Activated CD8-positive, alpha-beta T cell treated with anti-CD3 and anti-CD28 coated beads for 36 hours (primary cell): ENCODE measurements around the gene CALML3. TPM values are rescaled to one million over a fixed set of nuclear protein-coding genes. Genes with fewer than 3 reads are reported as not detected.

Experiments
- ATAC-seq: fragments of 200-7000 bp; cut with Tn5 transposase; one replicate; pipeline ENCODE4 v1.10.0; 2021; ENCODE audit warnings: mild to moderate bottlenecking, moderate library complexity
- CTCF ChIA-PET: fragments of 350-600 bp; sonication (Branson Sonifier 250); formaldehyde crosslinking; loops from one replicate; lab custom pipeline; 2021; ENCODE audit warnings: antibody characterized with exemption; lab: Charles Lee
- POLR2A ChIA-PET: fragments of 350-600 bp; sonication (Branson Sonifier 250); formaldehyde crosslinking; loops from one replicate; lab custom pipeline; 2021; ENCODE audit warnings: antibody characterized with exemption; lab: Charles Lee
- DNase-seq: peaks from one replicate; pipeline ENCODE4 v3.0.0-alpha.2; 2020
- H3K27ac Mint-ChIP-seq: one replicate; pipeline ENCODE4 v1.8.0; 2021; ENCODE audit warnings: mild to moderate bottlenecking, mixed read lengths
- H3K27me3 Mint-ChIP-seq: one replicate; pipeline ENCODE4 v1.8.0; 2021; ENCODE audit warnings: mixed read lengths
- H3K36me3 Mint-ChIP-seq: one replicate; pipeline ENCODE4 v1.8.0; 2021; ENCODE audit warnings: low read depth, mixed read lengths
- H3K4me1 Mint-ChIP-seq: one replicate; pipeline ENCODE4 v1.8.0; 2021; ENCODE audit warnings: low read depth, mixed read lengths
- H3K4me3 Mint-ChIP-seq: one replicate; pipeline ENCODE4 v1.8.0; 2021; ENCODE audit warnings: mild to moderate bottlenecking, moderate library complexity, mixed read lengths
- H3K9me3 Mint-ChIP-seq: one replicate; pipeline ENCODE4 v1.8.0; 2021; ENCODE audit warnings: mixed read lengths
- intact Hi-C: fragments of 100-400 bp; cut with micrococcal nuclease; formaldehyde crosslinking; loops from one replicate; pipeline ENCODE4 v1.10.0; 2022
- total RNA-seq, 2 experiments: library from RNA; stranded (reverse); gene quantifications; one replicate each; pipeline ENCODE4 v1.2.3, GENCODE V29; 2021
- TF ChIP-seq, protein P1 (sequence below): fragments of 200-600 bp; IDR thresholded peaks from one replicate; pipeline ENCODE4 v1.8.0; 2022; ENCODE audit warnings: antibody characterized with exemption, mild to moderate bottlenecking

Gene CALML3
- total RNA-seq, 2 experiments from 2014 or later: not detected

- CTCF ChIA-PET: no interaction called here
- H3K36me3 Mint-ChIP-seq: no peaks in the 10 kb centered on the region
Measured at GRCh38 chr10:5545011-5545410, 20.2 kb downstream of the CALML3 start.

GRCh38 chr10:5545426-5545777 lies 20.6 kb downstream of the CALML3 start:
- no peaks in the 10 kb centered on the region for H3K27me3 Mint-ChIP-seq
- DNase-seq: no peak
- H3K4me3 Mint-ChIP-seq: no peak overlapping the region
- ChIA-PET POLR2A (interaction anchor here (0.5 kb wide), 1 partner anchor 567 kb away, joined by 3 read pairs; no protein-coding TSS in a partner anchor), CTCF (no interaction called here)
- H3K36me3 Mint-ChIP-seq: no peaks in the 10 kb centered on the region
- intact Hi-C loops: no loop called here
- TF ChIP-seq, protein P1, sequence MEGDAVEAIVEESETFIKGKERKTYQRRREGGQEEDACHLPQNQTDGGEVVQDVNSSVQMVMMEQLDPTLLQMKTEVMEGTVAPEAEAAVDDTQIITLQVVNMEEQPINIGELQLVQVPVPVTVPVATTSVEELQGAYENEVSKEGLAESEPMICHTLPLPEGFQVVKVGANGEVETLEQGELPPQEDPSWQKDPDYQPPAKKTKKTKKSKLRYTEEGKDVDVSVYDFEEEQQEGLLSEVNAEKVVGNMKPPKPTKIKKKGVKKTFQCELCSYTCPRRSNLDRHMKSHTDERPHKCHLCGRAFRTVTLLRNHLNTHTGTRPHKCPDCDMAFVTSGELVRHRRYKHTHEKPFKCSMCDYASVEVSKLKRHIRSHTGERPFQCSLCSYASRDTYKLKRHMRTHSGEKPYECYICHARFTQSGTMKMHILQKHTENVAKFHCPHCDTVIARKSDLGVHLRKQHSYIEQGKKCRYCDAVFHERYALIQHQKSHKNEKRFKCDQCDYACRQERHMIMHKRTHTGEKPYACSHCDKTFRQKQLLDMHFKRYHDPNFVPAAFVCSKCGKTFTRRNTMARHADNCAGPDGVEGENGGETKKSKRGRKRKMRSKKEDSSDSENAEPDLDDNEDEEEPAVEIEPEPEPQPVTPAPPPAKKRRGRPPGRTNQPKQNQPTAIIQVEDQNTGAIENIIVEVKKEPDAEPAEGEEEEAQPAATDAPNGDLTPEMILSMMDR: no peak
- no peak overlapping the region for H3K27ac Mint-ChIP-seq
- no peak for ATAC-seq
- peaks cover 4% of the 10 kb centered on the region for H3K4me1 Mint-ChIP-seq
- H3K9me3 Mint-ChIP-seq: peaks cover 8% of the 10 kb centered on the region

More at GRCh38 chr10:5545011-5545410, 20.2 kb downstream of the CALML3 start:
- no peak for ATAC-seq
- intact Hi-C loops: no loop called here
- no peaks in the 10 kb centered on the region for H3K27me3 Mint-ChIP-seq
- TF ChIP-seq, protein P1: no peak
- peaks cover 2% of the 10 kb centered on the region for H3K4me1 Mint-ChIP-seq
- POLR2A ChIA-PET: interaction anchor here (0.5 kb wide), 1 partner anchor 568 kb away, joined by 3 read pairs; no protein-coding TSS in a partner anchor
- no peak overlapping the region for H3K27ac Mint-ChIP-seq
- H3K9me3 Mint-ChIP-seq: peaks cover 8% of the 10 kb centered on the region
- no peak for DNase-seq
- H3K4me3 Mint-ChIP-seq: no peak overlapping the region

DNA sequence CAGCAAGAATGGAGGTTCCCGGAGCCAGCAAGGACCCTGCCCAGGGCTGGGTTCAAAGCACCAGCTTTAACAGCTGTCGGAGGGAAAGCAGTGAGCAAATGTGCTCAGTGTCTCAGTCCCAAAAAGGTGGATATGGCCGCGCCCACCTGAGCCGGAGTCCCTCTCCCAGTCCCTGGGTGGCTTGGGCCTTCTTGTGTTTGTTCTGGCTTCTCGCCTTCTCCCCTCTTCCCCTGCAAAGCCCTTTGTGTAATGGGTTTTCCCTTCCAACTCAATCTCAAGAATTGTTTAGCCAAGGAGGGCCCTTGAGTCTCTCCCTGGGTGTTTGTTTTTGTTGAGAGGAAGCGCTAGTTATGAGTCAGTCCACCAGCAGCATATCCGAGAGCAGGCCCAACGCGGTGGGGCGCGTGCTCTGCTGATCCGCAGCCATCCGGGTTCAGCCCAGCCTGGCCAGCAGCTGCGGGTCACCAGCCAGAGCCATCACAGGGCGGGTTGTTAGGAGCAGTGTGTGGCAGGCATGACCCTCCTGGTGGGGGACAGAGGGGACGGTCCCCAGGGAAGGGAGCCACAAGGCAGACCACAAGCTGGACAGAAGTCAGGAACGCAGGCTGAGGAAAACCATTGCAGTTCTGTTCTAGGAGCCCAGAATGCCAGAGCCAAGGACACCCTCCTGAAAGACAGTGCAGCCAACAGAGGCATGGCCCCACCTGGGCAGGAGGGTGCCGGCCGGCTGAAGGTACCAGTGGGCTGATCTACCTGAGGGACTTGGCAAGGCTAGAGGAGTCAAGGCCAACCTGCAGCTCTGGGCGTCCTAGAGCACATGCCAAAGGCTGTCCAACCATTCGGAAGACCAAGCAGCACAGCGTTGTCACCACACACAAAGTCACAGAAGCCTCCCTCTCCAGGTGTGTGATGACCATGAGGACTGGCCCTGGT lies 21.3 kb downstream of the CALML3 start:
- H3K36me3 Mint-ChIP-seq: no peaks in the 10 kb centered on the region
- no peaks in the 10 kb centered on the region for H3K27me3 Mint-ChIP-seq
- DNase-seq (no peak), ATAC-seq (no peak)
- CTCF ChIA-PET: no interaction called here
- H3K27ac Mint-ChIP-seq: no peak overlapping the region
- POLR2A ChIA-PET: interaction anchor here (0.5 kb wide), 1 partner anchor 567 kb away, joined by 3 read pairs; no protein-coding TSS in a partner anchor
- intact Hi-C loops: no loop called here
- H3K9me3 Mint-ChIP-seq: peaks cover 8% of the 10 kb centered on the region
- H3K4me3 Mint-ChIP-seq: no peak overlapping the region
- TF ChIP-seq, protein P1: no peak
- peaks cover 9% of the 10 kb centered on the region for H3K4me1 Mint-ChIP-seq

DNA sequence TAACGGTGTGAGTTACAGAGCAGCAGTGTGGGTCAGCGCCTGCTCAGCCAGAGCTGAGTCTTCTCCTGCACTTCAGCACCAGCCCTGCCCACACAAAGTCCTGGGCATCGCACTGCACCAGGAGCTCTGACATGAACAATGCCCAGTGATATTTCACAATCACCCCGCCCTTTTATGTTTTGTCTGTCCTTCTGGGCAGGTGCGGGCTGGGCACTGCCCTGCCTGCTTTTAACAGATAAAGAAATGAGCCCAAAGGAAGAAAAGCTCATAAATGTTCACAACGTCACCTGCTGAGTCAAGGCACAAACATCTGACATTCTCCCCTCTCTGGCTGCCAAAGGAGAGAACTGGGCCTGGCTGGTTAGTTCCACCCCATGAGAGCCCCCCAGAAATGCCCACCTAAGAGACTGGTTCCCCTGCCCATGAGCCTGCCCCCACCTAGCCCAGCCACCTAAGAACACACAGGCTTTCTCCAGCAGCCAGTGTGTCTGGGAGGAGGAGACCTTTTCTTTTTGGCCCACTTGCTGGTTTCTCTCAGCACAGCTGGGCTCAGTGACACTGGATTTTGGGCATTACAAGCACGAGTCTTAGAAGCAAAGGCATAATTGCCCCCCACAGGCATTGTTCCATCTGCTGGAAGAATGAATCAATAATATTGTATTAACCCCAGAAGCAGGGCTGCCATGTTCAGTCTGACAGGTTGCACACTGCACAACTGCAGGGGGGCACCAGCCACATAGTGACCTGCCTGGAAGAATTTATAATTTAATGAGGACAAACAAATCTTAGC lies 22.3 kb downstream of the CALML3 start:
- Mint-ChIP-seq H3K27me3 (no peaks in the 10 kb centered on the region), H3K27ac (no peak overlapping the region), H3K4me1 (peaks cover 18% of the 10 kb centered on the region), H3K4me3 (no peak overlapping the region), H3K36me3 (no peaks in the 10 kb centered on the region), H3K9me3 (peaks cover 6% of the 10 kb centered on the region)
- intact Hi-C loops: no loop called here
- ATAC-seq (no peak), DNase-seq (no peak)
- TF ChIP-seq, protein P1: no peak
- POLR2A ChIA-PET: no interaction called here
- CTCF ChIA-PET: interaction anchor here (1.2 to 2.0 kb wide), 3 partner anchors 8 to 113 kb away, joined by 3 to 5 read pairs (median 4); no protein-coding TSS in a partner anchor
